B cell (primary cell): ENCODE measurements around the gene DAZAP1. TPM values are rescaled to one million over a fixed set of nuclear protein-coding genes. Genes with fewer than 3 reads are reported as not detected.

Experiments
- ATAC-seq: fragments of 200-7000 bp; cut with Tn5 transposase; one replicate; pipeline ENCODE4 v1.10.0; 2021; ENCODE audit warnings: low read depth, mild to moderate bottlenecking, moderate number of reproducible peaks, moderate library complexity
- CTCF ChIA-PET: fragments of 350-600 bp; sonication (Branson Sonifier 250); formaldehyde crosslinking; loops from one replicate; lab custom pipeline; 2021; ENCODE audit warnings: antibody characterized with exemption, inconsistent platforms; lab: Charles Lee
- POLR2A ChIA-PET: fragments of 350-600 bp; sonication (Branson Sonifier 250); formaldehyde crosslinking; loops from one replicate; lab custom pipeline; 2021; ENCODE audit warnings: antibody characterized with exemption; lab: Charles Lee
- DNase-seq: peaks from one replicate; pipeline ENCODE4 v3.0.0; 2013
- H2AFZ ChIP-seq: 2 replicates; pipeline ENCODE4 v1.6.1; 2012; ENCODE audit warnings: mild to moderate bottlenecking, low read depth, low read length; ENCODE audit not compliant: insufficient read depth, poor library complexity, severe bottlenecking
- H3K27ac ChIP-seq, 2 donors: 1 replicate in 1 of 2; 2 replicates in 1 of 2; pipeline ENCODE4 v1.5.1; 2012 to 2013; ENCODE audit warnings: low read length in 2 of 2, mild to moderate bottlenecking in 2 of 2, moderate library complexity in 1 of 2
- H3K27me3 ChIP-seq, 4 experiments: fragments of 200-600 bp in 1 of 4; sonication (generic) in 1 of 4; replicated peaks in 1 of 4; 1 replicate in 2 of 4; 2 replicates in 2 of 4; pipeline versions ENCODE4 v1.6.1 to v1.7.0; 2013 to 2016; ENCODE audit warnings: low read length in 3 of 4, mild to moderate bottlenecking in 2 of 4, mixed read lengths in 1 of 4, moderate library complexity in 1 of 4; ENCODE audit not compliant: insufficient read depth in 4 of 4, control insufficient read depth in 3 of 4; ENCODE audit errors: control extremely low read depth in 1 of 4
- H3K36me3 ChIP-seq, 2 experiments: replicated peaks in 1 of 2; 1 replicate in 1 of 2; 2 replicates in 1 of 2; pipeline versions ENCODE4 v1.6.1 to v1.7.1; 2013; ENCODE audit warnings: low read length in 1 of 2; ENCODE audit not compliant: insufficient read depth in 2 of 2, control insufficient read depth in 1 of 2; ENCODE audit errors: control extremely low read depth in 1 of 2, extremely low read depth in 1 of 2
- H3K4me1 ChIP-seq, 2 donors: fragments of 200-600 bp in 1 of 2; sonication (generic) in 1 of 2; 1 replicate in 1 of 2; 2 replicates in 1 of 2; pipeline versions ENCODE4 v1.5.1 to v1.6.1; 2013 to 2017; ENCODE audit warnings: low read length in 2 of 2; ENCODE audit not compliant: control insufficient read depth in 2 of 2, insufficient read depth in 2 of 2
- H3K4me2 ChIP-seq: replicated peaks from 2 replicates; pipeline ENCODE3; 2012; ENCODE audit warnings: mild to moderate bottlenecking, low read depth, low read length; ENCODE audit not compliant: poor library complexity, severe bottlenecking
- H3K4me3 ChIP-seq, 5 experiments: fragments of 200-600 bp in 1 of 5; sonication (generic) in 1 of 5; 1 replicate in 3 of 5; 2 replicates in 2 of 5; pipeline versions ENCODE4 v1.5.1 to v1.7.0; 2011 to 2016; ENCODE audit warnings: low read length in 4 of 5, mild to moderate bottlenecking in 4 of 5, low read depth in 2 of 5, control low read depth in 1 of 5, moderate library complexity in 1 of 5; ENCODE audit not compliant: insufficient read depth in 1 of 5; ENCODE audit errors: control extremely low read depth in 1 of 5, extremely low read depth in 1 of 5
- H3K79me2 ChIP-seq: fragments of 200-600 bp; sonication (generic); one replicate; pipeline ENCODE4 v1.6.0; 2016; ENCODE audit warnings: low read length; ENCODE audit not compliant: control insufficient read depth, insufficient read depth
- H3K9ac ChIP-seq: fragments of 200-600 bp; sonication (generic); 2 replicates; pipeline ENCODE4 v1.6.1; 2017; ENCODE audit warnings: mild to moderate bottlenecking, low read length, moderate library complexity
- H3K9me3 ChIP-seq, 3 donors: one replicate each; pipeline versions ENCODE4 v1.6.1 to v1.7.1; 2013; ENCODE audit warnings: low read length in 2 of 3; ENCODE audit not compliant: control insufficient read depth in 2 of 3, insufficient read depth in 1 of 3; ENCODE audit errors: control extremely low read depth in 1 of 3
- H4K20me1 ChIP-seq: 2 replicates; pipeline ENCODE4 v1.6.0; 2012; ENCODE audit warnings: mild to moderate bottlenecking, low read length; ENCODE audit not compliant: insufficient read depth, control insufficient read depth, poor library complexity, severe bottlenecking
- H3K27ac Mint-ChIP-seq: one replicate; pipeline ENCODE4 v1.8.0; 2021; ENCODE audit warnings: mixed read lengths
- H3K27me3 Mint-ChIP-seq: one replicate; pipeline ENCODE4 v1.8.0; 2021; ENCODE audit warnings: mixed read lengths
- H3K4me1 Mint-ChIP-seq: one replicate; pipeline ENCODE4 v1.8.0; 2021; ENCODE audit warnings: mixed read lengths
- H3K4me3 Mint-ChIP-seq: one replicate; pipeline ENCODE4 v1.8.0; 2021; ENCODE audit warnings: mixed read lengths
- H3K9me3 Mint-ChIP-seq: one replicate; pipeline ENCODE4 v1.8.0; 2022; ENCODE audit warnings: mixed read lengths; ENCODE audit not compliant: insufficient read depth
- WGBS: methylation state at CpG from one replicate; pipeline ENCODE4 v1.1.5; 2013; ENCODE audit warnings: missing lambda C conversion rate; ENCODE audit not compliant: insufficient coverage; 5-methylcytosine and 5-hydroxymethylcytosine counted together
- intact Hi-C: fragments of 100-400 bp; cut with micrococcal nuclease; formaldehyde crosslinking; loops from one replicate; pipeline ENCODE4 v1.10.0; 2022
- polyA plus RNA-seq: library from polyadenylated mRNA; depleted of rRNA; stranded (reverse); fragments of >200 nt; gene quantifications from 2 replicates; pipeline ENCODE4 v1.2.3, GENCODE V29; 2012
- total RNA-seq, 2 donors: library from RNA; stranded (reverse); fragments of 120-200 nt in 1 of 2; gene quantifications; 1 replicate in 1 of 2; 2 replicates in 1 of 2; pipeline versions ENCODE4 v1.2.3 to v1.2.4, GENCODE V29; 2013 to 2022
- TF ChIP-seq, protein P1 (sequence below): fragments of 200-600 bp; IDR thresholded peaks from one replicate; pipeline ENCODE4 v1.8.0; 2022; ENCODE audit warnings: antibody characterized with exemption, mild to moderate bottlenecking

DAZAP1 gene
- total and polyA plus RNA-seq, 2 donors (not counting 1 experiment from before 2014, with no cell fraction given): 54.8 to 125 TPM

DNA sequence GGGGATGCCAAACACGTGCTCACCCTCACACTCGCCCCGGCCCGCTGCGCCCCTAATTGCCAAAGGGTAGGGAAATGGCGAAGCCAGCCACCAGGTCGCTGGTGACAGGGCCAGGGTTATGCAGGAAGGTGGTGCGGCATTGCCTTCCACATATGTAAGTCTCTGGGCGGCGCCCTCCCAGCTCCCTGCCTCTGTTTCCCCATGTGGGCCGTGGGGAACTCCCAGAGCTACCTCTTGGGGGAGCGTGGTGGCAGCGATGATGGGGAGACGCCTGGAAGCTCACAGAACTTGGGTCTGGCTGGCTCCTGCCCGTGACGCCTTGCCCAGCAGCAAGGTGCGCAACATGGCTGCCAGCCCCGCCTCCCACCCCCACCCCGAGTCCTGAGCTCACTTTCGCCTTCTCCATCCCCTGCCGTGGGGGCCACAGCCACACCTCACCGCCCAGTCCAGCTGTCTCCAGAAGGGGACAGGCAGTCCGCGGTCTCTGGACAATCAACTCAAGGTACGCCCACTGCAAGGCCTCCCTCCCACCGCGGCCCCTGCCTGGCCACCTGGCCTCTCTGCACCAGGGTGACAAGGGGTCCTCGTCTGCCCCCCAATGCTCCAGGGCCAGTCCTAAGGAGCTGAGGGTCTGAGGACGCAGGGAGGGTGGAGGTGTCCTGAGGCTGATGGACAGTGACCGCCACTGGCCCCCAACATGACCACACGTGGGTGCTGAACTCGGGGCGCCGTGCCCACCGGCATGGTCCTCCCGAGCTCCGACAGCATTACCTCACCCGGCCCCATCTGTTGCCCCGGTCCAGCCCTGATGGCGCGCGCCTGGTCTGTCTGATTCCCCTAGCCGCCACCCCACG, 65.1 kb downstream of the DAZAP1 start:
- Histone ChIP-seq H3K4me1 (peaks cover 43 to 44% of the 10 kb centered on the region in 2 donors), H3K4me2 (peak overlapping the region; percentile 98), H3K9ac (no peak overlapping the region), H3K9me3 (peaks cover 0 to 3% (median 0%) of the 10 kb centered on the region in 3 donors), H3K36me3 (peaks cover 0 to 2% of the 10 kb centered on the region in 2 experiments), H4K20me1 (peaks cover 81% of the 10 kb centered on the region), H3K27me3 (peaks cover 0 to 44% (median 13%) of the 10 kb centered on the region in 4 experiments), H3K27ac (no peak overlapping the region), H3K4me3 (no peak overlapping the region), H2AFZ (no peak overlapping the region), H3K79me2 (peaks cover 19% of the 10 kb centered on the region)
- Mint-ChIP-seq H3K27ac (no peak overlapping the region), H3K27me3 (peaks cover 3% of the 10 kb centered on the region), H3K4me3 (peak overlapping the region; percentile 41), H3K9me3 (no peaks in the 10 kb centered on the region), H3K4me1 (peaks cover 24% of the 10 kb centered on the region)
- POLR2A ChIA-PET: interaction anchor here (1.2 kb wide), 1 partner anchor 10 kb away, joined by 5 read pairs; no protein-coding TSS in a partner anchor
- TF ChIP-seq, protein P1, sequence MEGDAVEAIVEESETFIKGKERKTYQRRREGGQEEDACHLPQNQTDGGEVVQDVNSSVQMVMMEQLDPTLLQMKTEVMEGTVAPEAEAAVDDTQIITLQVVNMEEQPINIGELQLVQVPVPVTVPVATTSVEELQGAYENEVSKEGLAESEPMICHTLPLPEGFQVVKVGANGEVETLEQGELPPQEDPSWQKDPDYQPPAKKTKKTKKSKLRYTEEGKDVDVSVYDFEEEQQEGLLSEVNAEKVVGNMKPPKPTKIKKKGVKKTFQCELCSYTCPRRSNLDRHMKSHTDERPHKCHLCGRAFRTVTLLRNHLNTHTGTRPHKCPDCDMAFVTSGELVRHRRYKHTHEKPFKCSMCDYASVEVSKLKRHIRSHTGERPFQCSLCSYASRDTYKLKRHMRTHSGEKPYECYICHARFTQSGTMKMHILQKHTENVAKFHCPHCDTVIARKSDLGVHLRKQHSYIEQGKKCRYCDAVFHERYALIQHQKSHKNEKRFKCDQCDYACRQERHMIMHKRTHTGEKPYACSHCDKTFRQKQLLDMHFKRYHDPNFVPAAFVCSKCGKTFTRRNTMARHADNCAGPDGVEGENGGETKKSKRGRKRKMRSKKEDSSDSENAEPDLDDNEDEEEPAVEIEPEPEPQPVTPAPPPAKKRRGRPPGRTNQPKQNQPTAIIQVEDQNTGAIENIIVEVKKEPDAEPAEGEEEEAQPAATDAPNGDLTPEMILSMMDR: no peak
- intact Hi-C loops: no loop called here
- ATAC-seq: no peak
- CTCF ChIA-PET: interaction anchor here (0.8 to 1.3 kb wide), 3 partner anchors 14 to 76 kb away, joined by 3 to 4 read pairs (median 3); no protein-coding TSS in a partner anchor
- no peak for DNase-seq
- WGBS: 73% methylated on average over 41 of the region's 44 CpGs
